Smooth muscle cell (in vitro differentiated cells): ENCODE results near the gene ZMYND15. TPM values are rescaled to one million over a fixed set of nuclear protein-coding genes. Genes with fewer than 3 reads are reported as not detected.

ENCODE experiments used
- DNase-seq: peaks from one replicate; lab custom pipeline; 2025; ENCODE audit not compliant: unreplicated experiment; lab: John Stamatoyannopoulos, UW
- H2AFZ ChIP-seq: fragments of 200-600 bp; sonication (generic); 2 replicates; pipeline ENCODE4 v1.6.0; 2016; ENCODE audit warnings: antibody characterized with exemption, low read depth, mild to moderate bottlenecking
- H3F3A ChIP-seq: fragments of 200-600 bp; sonication (generic); 2 replicates; pipeline ENCODE4 v1.6.0; 2017; ENCODE audit warnings: antibody characterized with exemption, low read depth
- H3K27ac ChIP-seq: fragments of 200-600 bp; sonication (generic); 2 replicates; pipeline ENCODE4 v1.5.1; 2016; ENCODE audit warnings: low read depth, mild to moderate bottlenecking
- H3K27me3 ChIP-seq: fragments of 200-600 bp; sonication (generic); 2 replicates; pipeline ENCODE4 v1.6.1; 2016; ENCODE audit warnings: low read depth, mild to moderate bottlenecking
- H3K36me3 ChIP-seq: fragments of 200-600 bp; sonication (generic); 2 replicates; pipeline ENCODE4 v1.5.1; 2016; ENCODE audit warnings: low read depth
- H3K4me1 ChIP-seq: fragments of 200-600 bp; sonication (generic); 2 replicates; pipeline ENCODE4 v1.5.1; 2016; ENCODE audit warnings: low read depth
- H3K4me2 ChIP-seq: fragments of 200-600 bp; sonication (generic); 2 replicates; pipeline ENCODE4 v1.6.0; 2016; ENCODE audit warnings: mild to moderate bottlenecking
- H3K4me3 ChIP-seq: fragments of 200-600 bp; sonication (generic); 2 replicates; pipeline ENCODE4 v1.5.1; 2016; ENCODE audit warnings: mild to moderate bottlenecking
- H3K79me2 ChIP-seq: fragments of 200-600 bp; sonication (generic); 2 replicates; pipeline ENCODE4 v1.6.0; 2016; ENCODE audit warnings: low read depth, mild to moderate bottlenecking
- H3K9ac ChIP-seq: fragments of 200-600 bp; sonication (generic); 2 replicates; pipeline ENCODE4 v1.6.0; 2016; ENCODE audit warnings: low read depth
- H3K9me3 ChIP-seq: fragments of 200-600 bp; sonication (generic); replicated peaks from 2 replicates; pipeline ENCODE4 v1.5.1; 2016; ENCODE audit warnings: low read depth
- H4K20me1 ChIP-seq: fragments of 200-600 bp; sonication (generic); 2 replicates; pipeline ENCODE4 v1.6.0; 2016; ENCODE audit warnings: low read depth
- WGBS: methylation state at CpG from one replicate; pipeline ENCODE4 v1.1.7; 2016; ENCODE audit warnings: low lambda C conversion rate; 5-methylcytosine and 5-hydroxymethylcytosine counted together
- polyA plus RNA-seq: library from polyadenylated mRNA; unstranded; fragments of >200 nt; fragmentation: Nextera tagmentation; extraction: Ambion mirVana; gene quantifications from 2 replicates; pipeline ENCODE4 v1.2.1, GENCODE V29; 2016
- total RNA-seq: library from RNA; depleted of rRNA; stranded (reverse); fragments of >200 nt; gene quantifications from 2 replicates; pipeline ENCODE4 v1.2.3, GENCODE V29; 2014
- TF ChIP-seq, protein P1 (sequence below): fragments of 200-600 bp; sonication (generic); IDR thresholded peaks from 2 replicates; pipeline ENCODE4 v1.5.1; 2017; ENCODE audit warnings: borderline replicate concordance, mild to moderate bottlenecking, antibody characterized with exemption; ENCODE audit not compliant: insufficient read depth, poor library complexity, severe bottlenecking

Gene ZMYND15
- total and polyA plus RNA-seq, 2 experiments from 2014 or later, result not detected

DNA sequence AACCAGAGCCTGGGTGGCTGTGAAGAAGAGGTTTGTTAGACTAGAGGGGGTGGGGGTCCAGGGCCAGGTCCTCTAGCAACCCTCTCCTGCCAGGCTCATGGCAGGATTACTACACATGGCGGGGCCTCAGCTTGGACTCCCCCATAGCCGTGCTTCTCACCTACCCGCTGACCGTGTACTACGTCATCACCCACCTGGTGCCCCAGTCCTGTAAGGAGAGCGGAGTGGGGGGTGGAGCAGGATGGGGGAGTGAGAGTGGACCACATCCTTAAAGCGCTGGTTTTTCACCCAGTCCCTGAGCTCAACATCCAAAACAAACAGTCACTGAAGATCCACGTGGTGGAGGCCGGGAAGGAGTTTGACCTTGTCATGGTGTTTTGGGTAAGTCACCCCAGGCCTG is 4.3 kb downstream of the ZMYND15 start:
- no peak overlapping the region for H2AFZ ChIP-seq
- no peaks in the 10 kb centered on the region for H3K79me2 ChIP-seq
- WGBS, result 93% methylated on average over 9 of the region's 9 CpGs
- no peak overlapping the region for H3K27ac ChIP-seq
- no peaks in the 10 kb centered on the region for H3F3A ChIP-seq
- no peak for DNase-seq
- H3K4me2 ChIP-seq, result no peak overlapping the region
- H3K4me3 ChIP-seq, result no peak overlapping the region
- TF ChIP-seq, protein P1, sequence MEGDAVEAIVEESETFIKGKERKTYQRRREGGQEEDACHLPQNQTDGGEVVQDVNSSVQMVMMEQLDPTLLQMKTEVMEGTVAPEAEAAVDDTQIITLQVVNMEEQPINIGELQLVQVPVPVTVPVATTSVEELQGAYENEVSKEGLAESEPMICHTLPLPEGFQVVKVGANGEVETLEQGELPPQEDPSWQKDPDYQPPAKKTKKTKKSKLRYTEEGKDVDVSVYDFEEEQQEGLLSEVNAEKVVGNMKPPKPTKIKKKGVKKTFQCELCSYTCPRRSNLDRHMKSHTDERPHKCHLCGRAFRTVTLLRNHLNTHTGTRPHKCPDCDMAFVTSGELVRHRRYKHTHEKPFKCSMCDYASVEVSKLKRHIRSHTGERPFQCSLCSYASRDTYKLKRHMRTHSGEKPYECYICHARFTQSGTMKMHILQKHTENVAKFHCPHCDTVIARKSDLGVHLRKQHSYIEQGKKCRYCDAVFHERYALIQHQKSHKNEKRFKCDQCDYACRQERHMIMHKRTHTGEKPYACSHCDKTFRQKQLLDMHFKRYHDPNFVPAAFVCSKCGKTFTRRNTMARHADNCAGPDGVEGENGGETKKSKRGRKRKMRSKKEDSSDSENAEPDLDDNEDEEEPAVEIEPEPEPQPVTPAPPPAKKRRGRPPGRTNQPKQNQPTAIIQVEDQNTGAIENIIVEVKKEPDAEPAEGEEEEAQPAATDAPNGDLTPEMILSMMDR, result no peak
- H3K27me3 ChIP-seq, result peaks cover 66% of the 10 kb centered on the region
- no peaks in the 10 kb centered on the region for H3K36me3 ChIP-seq
- H3K9me3 ChIP-seq, result no peaks in the 10 kb centered on the region
- H4K20me1 ChIP-seq, result no peaks in the 10 kb centered on the region
- H3K4me1 ChIP-seq, result peaks cover 10% of the 10 kb centered on the region
- no peak overlapping the region for H3K9ac ChIP-seq

DNA sequence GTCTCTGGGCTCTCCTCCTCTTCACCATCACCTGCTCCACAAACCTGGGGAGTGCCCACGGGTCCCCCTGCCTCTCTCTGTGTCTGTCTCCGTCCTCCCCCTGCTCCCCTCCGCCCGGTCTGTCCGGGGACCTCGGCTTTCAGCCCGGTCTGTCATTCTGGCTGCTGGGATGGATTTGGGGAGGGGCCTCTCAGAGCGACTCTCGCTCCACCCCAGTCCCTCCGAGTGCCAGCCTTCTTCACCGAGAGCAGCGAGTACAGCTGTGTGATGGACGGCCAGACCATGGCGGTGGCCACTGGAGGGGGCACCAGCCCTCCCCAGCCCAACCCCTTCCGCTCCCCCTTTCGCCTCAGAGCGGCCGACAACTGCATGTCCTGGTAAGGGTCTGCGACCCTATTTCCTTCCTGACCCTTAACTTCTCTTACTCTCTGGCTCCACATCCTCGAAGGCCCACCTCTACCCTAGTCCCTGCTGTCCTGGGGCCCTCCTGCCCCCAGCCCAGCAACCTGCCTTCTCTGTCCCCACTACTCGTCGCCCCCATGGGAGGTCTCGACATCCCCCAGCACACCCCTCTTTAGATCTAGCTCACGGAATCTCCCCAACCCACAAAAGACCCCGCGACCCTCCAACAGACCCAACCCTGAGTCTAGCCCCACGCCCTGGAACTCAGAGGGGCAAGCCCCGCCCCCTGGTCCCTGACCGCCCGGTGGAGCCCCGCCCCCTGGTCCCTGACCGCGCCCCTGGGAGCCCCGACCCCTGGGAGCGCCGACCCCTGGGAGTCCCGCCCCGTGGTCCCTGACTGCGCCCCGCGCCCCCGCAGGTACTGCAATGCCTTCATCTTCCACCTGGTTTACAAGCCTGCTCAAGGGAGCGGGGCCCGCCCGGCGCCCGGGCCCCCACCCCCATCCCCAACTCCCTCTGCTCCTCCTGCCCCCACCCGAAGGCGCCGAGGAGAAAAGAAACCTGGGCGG is 5.7 kb downstream of the ZMYND15 start:
- H3K27me3 ChIP-seq, result peaks cover 65% of the 10 kb centered on the region
- no peaks in the 10 kb centered on the region for H3K79me2 ChIP-seq
- DNase-seq, result no peak
- H3K4me1 ChIP-seq, result peaks cover 6% of the 10 kb centered on the region
- TF ChIP-seq, protein P1, result no peak
- peak overlapping the region; percentile 69 for H3K4me2 ChIP-seq
- no peak overlapping the region for H3K9ac ChIP-seq
- no peaks in the 10 kb centered on the region for H3K36me3 ChIP-seq
- H3F3A ChIP-seq, result no peaks in the 10 kb centered on the region
- H3K27ac ChIP-seq, result no peak overlapping the region
- H3K9me3 ChIP-seq, result no peaks in the 10 kb centered on the region
- H4K20me1 ChIP-seq, result no peaks in the 10 kb centered on the region
- peak overlapping the region; percentile 49 for H2AFZ ChIP-seq
- 7% methylated on average over 38 of the region's 51 CpGs for WGBS
- H3K4me3 ChIP-seq, result peak overlapping the region; percentile 21

DNA sequence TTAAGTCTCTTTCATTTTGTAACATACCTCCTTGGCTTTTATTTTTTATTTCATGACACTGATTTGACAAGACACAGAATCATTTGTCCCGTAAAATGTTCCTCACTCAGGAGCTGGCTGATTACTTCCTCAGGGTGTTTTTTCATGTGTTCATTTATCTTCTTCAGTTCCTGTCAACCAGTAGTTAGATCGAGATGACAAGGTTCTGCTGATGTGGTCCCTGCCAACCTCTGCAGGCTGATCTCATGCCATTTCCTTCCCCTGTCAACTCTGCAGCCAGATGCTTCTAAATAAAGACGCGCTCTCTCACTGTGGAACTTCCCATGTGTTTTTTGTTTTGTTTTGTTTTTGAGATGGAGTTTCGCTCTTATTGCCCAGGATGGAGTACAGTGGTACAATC is 8.2 kb downstream of the ZMYND15 start:
- TF ChIP-seq, protein P1, result no peak
- Histone ChIP-seq H3K79me2 (no peaks in the 10 kb centered on the region), H3F3A (no peaks in the 10 kb centered on the region), H4K20me1 (no peaks in the 10 kb centered on the region), H3K9ac (no peak overlapping the region), H3K4me1 (peaks cover 6% of the 10 kb centered on the region), H2AFZ (no peak overlapping the region), H3K4me2 (no peak overlapping the region), H3K27ac (no peak overlapping the region), H3K9me3 (no peaks in the 10 kb centered on the region), H3K36me3 (no peaks in the 10 kb centered on the region), H3K4me3 (no peak overlapping the region), H3K27me3 (peaks cover 45% of the 10 kb centered on the region)
- 78% methylated on average over 5 of the region's 5 CpGs for WGBS
- no peak for DNase-seq

DNA sequence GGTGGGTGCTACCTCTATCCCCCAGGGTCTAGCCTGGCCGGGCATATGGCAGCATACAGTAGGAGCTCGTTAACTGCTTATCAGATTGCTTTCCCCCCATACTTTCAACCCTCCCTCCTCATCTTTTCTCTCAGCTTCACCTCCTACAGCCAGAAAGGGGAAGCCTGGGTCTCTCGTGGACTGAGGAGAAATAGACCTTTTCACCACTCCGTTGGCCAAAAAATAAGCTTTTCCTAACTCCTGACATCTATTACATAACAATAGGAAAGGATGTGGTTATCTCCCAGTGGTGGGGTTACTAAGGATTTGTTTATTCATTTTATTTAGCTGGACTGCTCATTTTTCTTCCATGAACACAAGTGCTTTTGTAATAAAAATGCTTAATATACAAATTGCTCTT is 9.1 kb downstream of the ZMYND15 start:
- Histone ChIP-seq H3K27me3 (peaks cover 50% of the 10 kb centered on the region), H3K4me3 (no peak overlapping the region), H2AFZ (no peak overlapping the region), H3K9ac (no peak overlapping the region), H3K27ac (no peak overlapping the region), H3K4me2 (no peak overlapping the region), H3K4me1 (peaks cover 6% of the 10 kb centered on the region), H3K9me3 (no peaks in the 10 kb centered on the region), H3K79me2 (no peaks in the 10 kb centered on the region), H4K20me1 (no peaks in the 10 kb centered on the region), H3F3A (no peaks in the 10 kb centered on the region), H3K36me3 (no peaks in the 10 kb centered on the region)
- TF ChIP-seq, protein P1, result no peak
- no peak for DNase-seq
- 78% methylated on average over 4 of the region's 4 CpGs for WGBS
